SK-N-MC (cell line): Measurements from ENCODE around the gene DNAJC17.

ENCODE experiments used
- EZH2 ChIP-seq: fragments of 200-600 bp; sonication (generic); IDR thresholded peaks from one replicate; pipeline ENCODE4 v1.6.1; 2017; ENCODE audit warnings: antibody characterized with exemption
- FOXP2 ChIP-seq: optimal IDR thresholded peaks from 2 replicates; pipeline ENCODE3; 2011; ENCODE audit warnings: mild to moderate bottlenecking, moderate library complexity; ENCODE audit not compliant: insufficient read depth; ENCODE audit errors: extremely low read length, control extremely low read depth
- POLR2AphosphoS5 ChIP-seq: IDR thresholded peaks from 2 replicates; pipeline ENCODE4 v1.6.1; 2012; ENCODE audit warnings: mild to moderate bottlenecking, low read depth, low read length, borderline replicate concordance

DNA sequence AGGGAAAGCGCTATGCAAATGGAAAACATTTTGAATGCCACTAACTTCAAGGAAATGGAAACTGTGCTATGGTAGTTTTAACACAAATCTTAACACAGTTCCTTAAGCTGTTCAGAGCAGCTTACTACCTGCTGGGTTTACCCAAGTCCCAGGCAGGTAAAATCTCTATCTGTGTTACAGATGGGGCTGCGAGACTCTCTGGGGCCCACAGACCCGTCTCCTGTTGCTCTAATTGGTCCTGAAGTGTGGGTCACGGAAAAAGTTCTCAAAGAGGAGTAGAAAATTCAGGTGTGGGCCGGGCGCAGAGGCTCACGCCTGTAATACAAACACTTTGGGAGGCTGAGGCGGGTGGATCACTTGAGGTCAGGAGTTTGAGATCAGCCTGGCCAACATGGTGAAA lies 17.3 kb downstream of the DNAJC17 start:
- no peak for TF ChIP-seq POLR2AphosphoS5
- TF ChIP-seq EZH2, result no peak
- TF ChIP-seq FOXP2, result no peak
